ENCODE measurements around the gene MYPOP. TPM values are rescaled to one million over a fixed set of nuclear protein-coding genes. Genes with fewer than 3 reads are reported as not detected.

Gene MYPOP
- total and polyA plus RNA-seq, 2 experiments from 2014 or later: 3.1 to 3.5 TPM

DNA sequence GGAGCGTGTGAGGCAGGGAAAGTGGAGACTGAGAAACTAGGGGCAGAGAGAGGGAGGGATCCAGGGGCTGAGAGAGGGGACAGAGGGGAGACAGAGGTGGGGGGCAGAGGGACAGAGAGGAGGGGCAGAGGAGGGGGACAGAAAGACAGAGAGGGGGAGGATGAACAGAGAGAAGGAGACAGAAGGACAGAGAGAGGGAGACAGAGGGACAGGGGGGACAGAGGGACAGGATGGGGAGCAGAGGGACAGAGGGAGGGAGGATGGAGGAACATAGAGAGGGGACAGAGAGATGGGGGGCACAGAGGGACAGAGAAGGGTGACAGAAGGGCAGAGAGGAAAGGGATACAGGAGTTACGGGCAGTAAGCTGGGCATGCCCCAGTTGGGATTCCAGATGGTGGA is 26.8 kb upstream of the MYPOP start:
- Histone ChIP-seq H3K79me2 (no peaks in the 10 kb centered on the region), H3K4me1 (ENCODE audit: insufficient read depth) (no peaks in the 10 kb centered on the region), H3K27ac (no peak overlapping the region), H3K27me3 (no peaks in the 10 kb centered on the region), H3K36me3 (replicated peaks; ENCODE audit: insufficient read depth, low read depth) (no peaks in the 10 kb centered on the region), H3K4me3 (no peak overlapping the region), H2AFZ (no peak overlapping the region), H4K20me1 (ENCODE audit: insufficient read depth, poor library complexity, severe bottlenecking) (no peaks in the 10 kb centered on the region), H3K9me2 (replicated peaks; ENCODE audit: insufficient read depth) (no peaks in the 10 kb centered on the region), H3K4me2 (no peak overlapping the region), H3K9me3 (ENCODE audit: low read depth) (no peaks in the 10 kb centered on the region)
- 100% methylated on average over 2 of the region's 2 CpGs for WGBS (ENCODE audit: low lambda C conversion rate, missing lambda C conversion rate)
- TF ChIP-seq EZH2phosphoT487 (IDR thresholded peaks at IDR 0.05; ENCODE audit: low read depth, severe bottlenecking, unreplicated experiment): no peak
- TF ChIP-seq, protein P1, sequence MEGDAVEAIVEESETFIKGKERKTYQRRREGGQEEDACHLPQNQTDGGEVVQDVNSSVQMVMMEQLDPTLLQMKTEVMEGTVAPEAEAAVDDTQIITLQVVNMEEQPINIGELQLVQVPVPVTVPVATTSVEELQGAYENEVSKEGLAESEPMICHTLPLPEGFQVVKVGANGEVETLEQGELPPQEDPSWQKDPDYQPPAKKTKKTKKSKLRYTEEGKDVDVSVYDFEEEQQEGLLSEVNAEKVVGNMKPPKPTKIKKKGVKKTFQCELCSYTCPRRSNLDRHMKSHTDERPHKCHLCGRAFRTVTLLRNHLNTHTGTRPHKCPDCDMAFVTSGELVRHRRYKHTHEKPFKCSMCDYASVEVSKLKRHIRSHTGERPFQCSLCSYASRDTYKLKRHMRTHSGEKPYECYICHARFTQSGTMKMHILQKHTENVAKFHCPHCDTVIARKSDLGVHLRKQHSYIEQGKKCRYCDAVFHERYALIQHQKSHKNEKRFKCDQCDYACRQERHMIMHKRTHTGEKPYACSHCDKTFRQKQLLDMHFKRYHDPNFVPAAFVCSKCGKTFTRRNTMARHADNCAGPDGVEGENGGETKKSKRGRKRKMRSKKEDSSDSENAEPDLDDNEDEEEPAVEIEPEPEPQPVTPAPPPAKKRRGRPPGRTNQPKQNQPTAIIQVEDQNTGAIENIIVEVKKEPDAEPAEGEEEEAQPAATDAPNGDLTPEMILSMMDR (IDR thresholded peaks at IDR 0.05; ENCODE audit: poor library complexity): no peak
- TF ChIP-seq EZH2 (IDR thresholded peaks at IDR 0.05; ENCODE audit: borderline replicate concordance): no peak
- DNase-seq (ENCODE audit: low spot score): no peak

DNA sequence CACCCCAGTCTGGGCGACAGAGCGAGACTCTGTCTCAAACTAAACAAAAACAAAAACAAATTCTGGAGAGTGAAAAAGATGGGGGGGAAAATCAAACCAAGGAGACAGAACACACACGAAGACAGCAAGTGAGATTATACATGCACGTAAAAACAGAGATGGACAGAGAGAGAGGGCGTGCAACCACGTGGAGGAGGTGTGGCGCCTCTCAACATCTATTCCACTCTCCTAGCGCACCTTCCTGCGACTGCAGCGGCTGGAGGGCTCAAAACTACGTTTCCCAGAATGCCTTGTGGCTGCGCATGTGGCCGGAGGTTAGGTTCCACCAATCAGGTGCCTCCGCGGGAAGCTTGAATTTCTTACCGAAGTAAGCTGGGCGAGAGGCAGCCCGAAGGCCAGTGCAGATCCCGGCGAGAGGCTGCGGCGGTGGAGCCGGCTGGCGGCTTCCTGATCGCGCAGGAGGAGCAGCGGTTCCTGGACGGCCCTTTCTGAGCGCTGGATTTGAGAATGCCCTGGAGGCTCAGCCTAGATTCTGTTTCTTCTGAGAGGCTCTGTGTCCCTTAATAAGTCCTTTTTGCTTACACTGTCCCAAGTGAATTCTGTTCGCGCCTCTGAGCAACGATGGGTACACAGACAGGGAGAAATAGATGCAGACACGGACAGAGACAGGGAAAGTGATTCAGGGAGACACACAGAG is 25.3 kb upstream of the MYPOP start:
- Histone ChIP-seq H3K36me3 (replicated peaks; ENCODE audit: insufficient read depth, low read depth) (no peaks in the 10 kb centered on the region), H3K27me3 (no peaks in the 10 kb centered on the region), H3K79me2 (no peaks in the 10 kb centered on the region), H3K4me1 (ENCODE audit: insufficient read depth) (no peaks in the 10 kb centered on the region), H4K20me1 (ENCODE audit: insufficient read depth, poor library complexity, severe bottlenecking) (no peaks in the 10 kb centered on the region), H3K9me3 (ENCODE audit: low read depth) (no peaks in the 10 kb centered on the region), H2AFZ (no peak overlapping the region), H3K4me2 (peak overlapping the region; percentile 62), H3K27ac (no peak overlapping the region), H3K9me2 (replicated peaks; ENCODE audit: insufficient read depth) (no peaks in the 10 kb centered on the region), H3K4me3 (no peak overlapping the region)
- TF ChIP-seq EZH2 (IDR thresholded peaks at IDR 0.05; ENCODE audit: borderline replicate concordance): no peak
- TF ChIP-seq, protein P1 (IDR thresholded peaks at IDR 0.05; ENCODE audit: poor library complexity): peak; percentile 7
- peak; percentile 95 for DNase-seq (ENCODE audit: low spot score)
- 12% methylated on average over 33 of the region's 33 CpGs for WGBS (ENCODE audit: low lambda C conversion rate, missing lambda C conversion rate)

DNA sequence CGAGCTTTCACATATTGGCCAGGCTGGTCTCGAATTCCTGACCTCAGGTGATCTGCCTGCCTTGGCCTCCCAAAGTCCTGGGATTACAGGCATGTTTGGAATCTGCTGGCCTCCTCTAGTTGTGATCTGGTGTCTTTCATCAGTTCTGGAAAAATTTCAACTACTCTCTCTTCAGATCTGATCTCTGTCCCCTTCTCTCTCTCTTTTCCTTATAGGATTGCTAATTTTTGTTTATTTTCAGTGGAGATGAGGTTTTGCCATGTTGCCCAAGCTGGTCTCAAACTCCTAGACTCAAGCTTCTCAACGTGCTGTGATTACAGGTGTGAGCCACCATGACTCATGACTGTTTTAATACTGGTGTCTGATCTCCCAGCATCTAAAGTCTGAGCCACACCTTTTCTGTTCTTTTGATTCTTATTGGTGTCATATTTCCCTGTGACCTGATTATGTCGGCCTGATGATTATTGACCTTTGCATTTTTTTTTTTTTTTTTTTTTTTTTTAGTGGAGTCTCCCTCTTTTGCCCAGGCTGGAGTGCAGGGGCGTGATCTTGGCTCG is 22.6 kb upstream of the MYPOP start:
- no peak for DNase-seq (ENCODE audit: low spot score)
- no peaks in the 10 kb centered on the region for H3K27me3 ChIP-seq
- H3K36me3 ChIP-seq (replicated peaks; ENCODE audit: insufficient read depth, low read depth): no peaks in the 10 kb centered on the region
- no peaks in the 10 kb centered on the region for H3K4me1 ChIP-seq (ENCODE audit: insufficient read depth)
- no peak overlapping the region for H3K4me2 ChIP-seq
- 74% methylated on average over 6 of the region's 6 CpGs for WGBS (ENCODE audit: low lambda C conversion rate, missing lambda C conversion rate)
- H4K20me1 ChIP-seq (ENCODE audit: insufficient read depth, poor library complexity, severe bottlenecking): no peaks in the 10 kb centered on the region
- no peaks in the 10 kb centered on the region for H3K9me2 ChIP-seq (replicated peaks; ENCODE audit: insufficient read depth)
- no peak overlapping the region for H3K4me3 ChIP-seq
- TF ChIP-seq, protein P1 (IDR thresholded peaks at IDR 0.05; ENCODE audit: poor library complexity): no peak
- no peak for TF ChIP-seq EZH2 (IDR thresholded peaks at IDR 0.05; ENCODE audit: borderline replicate concordance)
- TF ChIP-seq EZH2phosphoT487 (IDR thresholded peaks at IDR 0.05; ENCODE audit: low read depth, severe bottlenecking, unreplicated experiment): no peak
- no peak overlapping the region for H3K27ac ChIP-seq
- no peaks in the 10 kb centered on the region for H3K79me2 ChIP-seq
- no peak overlapping the region for H2AFZ ChIP-seq
- no peaks in the 10 kb centered on the region for H3K9me3 ChIP-seq (ENCODE audit: low read depth)

All from hepatocyte (in vitro differentiated cells).